Cardiac septum (tissue), 1 donor: Measurements from ENCODE around the gene HES1. TPM values are rescaled to one million over a fixed set of nuclear protein-coding genes. Genes with fewer than 3 reads are reported as not detected.

Source experiments
- DNase-seq: peaks from one replicate; pipeline ENCODE4 v3.0.0-alpha.2; 2020; ENCODE audit warnings: low spot score
- intact Hi-C: fragments of 100-400 bp; cut with DNase I; formaldehyde crosslinking; loops from one replicate; pipeline ENCODE4 v1.14.0; 2022
- total RNA-seq: library from RNA; stranded (reverse); fragmentation: NEBNext Ultra II Directional; extraction: Animal tissue kit (Norgen Biotek cat#: 25700); gene quantifications from one replicate; pipeline ENCODE4 v1.2.1, GENCODE V29; 2021
- donor health status: DM: no; HTN: no; CAD: no.

Gene HES1
- total RNA-seq, 1 donor from 2014 or later = 24.4 TPM

GRCh38 chr3:194181612-194182529 lies 45.9 kb downstream of the HES1 start:
- intact Hi-C loops = no loop called here

GRCh38 chr3:194183271-194183670 lies 47.3 kb downstream of the HES1 start:
- no peak for DNase-seq
- intact Hi-C loops = no loop called here

More at GRCh38 chr3:194181612-194182529, 45.9 kb downstream of the HES1 start:
- no peak for DNase-seq

GRCh38 chr3:194184265-194184751 lies 48.4 kb downstream of the HES1 start:
- intact Hi-C loops = no loop called here
- DNase-seq = no peak

- intact Hi-C loops = no loop called here
Measured at GRCh38 chr3:194184801-194185200, 48.9 kb downstream of the HES1 start.

GRCh38 chr3:194185221-194185620 lies 49.3 kb downstream of the HES1 start:
- intact Hi-C loops = no loop called here
- DNase-seq = no peak

More at GRCh38 chr3:194184801-194185200, 48.9 kb downstream of the HES1 start:
- no peak for DNase-seq

GRCh38 chr3:194187233-194187944 lies 51.4 kb downstream of the HES1 start:
- no peak for DNase-seq
- intact Hi-C loops = no loop called here

Other genes with a start within 250 kb of the HES1 start
- gene CPN2, start 215.2 kb downstream of the HES1 start, total RNA-seq = 0.35 TPM
- 0.38 TPM for gene LRRC15, start 233.6 kb downstream of the HES1 start, total RNA-seq